Brain microvascular endothelial cell (primary cell): ENCODE data around the gene PDRG1.

ENCODE experiments used
- DNase-seq: peaks from one replicate; pipeline ENCODE4 v3.0.0-alpha.2; 2020
- H3K27ac ChIP-seq: fragments of 250-450 bp; sonication (Bioruptor Pico); 2 replicates; pipeline ENCODE4 v1.5.1; 2020; ENCODE audit warnings: mild to moderate bottlenecking, moderate library complexity
- H3K27me3 ChIP-seq: fragments of 250-450 bp; sonication (Bioruptor Pico); replicated peaks from 2 replicates; pipeline ENCODE4 v1.5.1; 2020; ENCODE audit warnings: mild to moderate bottlenecking
- H3K36me3 ChIP-seq: fragments of 250-450 bp; sonication (Bioruptor Pico); replicated peaks from 2 replicates; pipeline ENCODE4 v1.5.1; 2020; ENCODE audit warnings: mild to moderate bottlenecking
- H3K4me3 ChIP-seq: 2 replicates; pipeline ENCODE4 v1.5.1; 2011; ENCODE audit warnings: low read depth, mild to moderate bottlenecking, control low read depth, low read length, moderate library complexity
- in situ Hi-C: cut with HindIII; loops from 2 replicates; pipeline ENCODE4 v1.10.0; 2017; ENCODE audit warnings: low sequenced_read_pairs, low pct_ligation_motif_present
- TF ChIP-seq, protein P1 (sequence below): IDR thresholded peaks from 2 replicates; pipeline ENCODE4 v1.5.1; 2011; ENCODE audit warnings: low read depth, mild to moderate bottlenecking, moderate library complexity, low read length, control low read depth, inconsistent platforms; ENCODE audit errors: missing control alignments

The PDRG1 gene

GRCh38 chr20:31951203-31951529, 680 bp downstream of the PDRG1 start:
- in situ Hi-C loops = no loop called here
- peaks cover 25% of the 10 kb centered on the region for H3K36me3 ChIP-seq
- TF ChIP-seq, protein P1, sequence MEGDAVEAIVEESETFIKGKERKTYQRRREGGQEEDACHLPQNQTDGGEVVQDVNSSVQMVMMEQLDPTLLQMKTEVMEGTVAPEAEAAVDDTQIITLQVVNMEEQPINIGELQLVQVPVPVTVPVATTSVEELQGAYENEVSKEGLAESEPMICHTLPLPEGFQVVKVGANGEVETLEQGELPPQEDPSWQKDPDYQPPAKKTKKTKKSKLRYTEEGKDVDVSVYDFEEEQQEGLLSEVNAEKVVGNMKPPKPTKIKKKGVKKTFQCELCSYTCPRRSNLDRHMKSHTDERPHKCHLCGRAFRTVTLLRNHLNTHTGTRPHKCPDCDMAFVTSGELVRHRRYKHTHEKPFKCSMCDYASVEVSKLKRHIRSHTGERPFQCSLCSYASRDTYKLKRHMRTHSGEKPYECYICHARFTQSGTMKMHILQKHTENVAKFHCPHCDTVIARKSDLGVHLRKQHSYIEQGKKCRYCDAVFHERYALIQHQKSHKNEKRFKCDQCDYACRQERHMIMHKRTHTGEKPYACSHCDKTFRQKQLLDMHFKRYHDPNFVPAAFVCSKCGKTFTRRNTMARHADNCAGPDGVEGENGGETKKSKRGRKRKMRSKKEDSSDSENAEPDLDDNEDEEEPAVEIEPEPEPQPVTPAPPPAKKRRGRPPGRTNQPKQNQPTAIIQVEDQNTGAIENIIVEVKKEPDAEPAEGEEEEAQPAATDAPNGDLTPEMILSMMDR = no peak
- DNase-seq = no peak
- peak overlapping the region; percentile 54 for H3K27ac ChIP-seq
- H3K4me3 ChIP-seq = peak overlapping the region; percentile 86
- no peaks in the 10 kb centered on the region for H3K27me3 ChIP-seq

GRCh38 chr20:31949877-31950646, 1.8 kb downstream of the PDRG1 start:
- Histone ChIP-seq H3K4me3 (no peak overlapping the region), H3K27me3 (no peaks in the 10 kb centered on the region), H3K36me3 (peaks cover 35% of the 10 kb centered on the region), H3K27ac (no peak overlapping the region)
- TF ChIP-seq, protein P1 = no peak
- in situ Hi-C loops = no loop called here
- DNase-seq = no peak

DNA sequence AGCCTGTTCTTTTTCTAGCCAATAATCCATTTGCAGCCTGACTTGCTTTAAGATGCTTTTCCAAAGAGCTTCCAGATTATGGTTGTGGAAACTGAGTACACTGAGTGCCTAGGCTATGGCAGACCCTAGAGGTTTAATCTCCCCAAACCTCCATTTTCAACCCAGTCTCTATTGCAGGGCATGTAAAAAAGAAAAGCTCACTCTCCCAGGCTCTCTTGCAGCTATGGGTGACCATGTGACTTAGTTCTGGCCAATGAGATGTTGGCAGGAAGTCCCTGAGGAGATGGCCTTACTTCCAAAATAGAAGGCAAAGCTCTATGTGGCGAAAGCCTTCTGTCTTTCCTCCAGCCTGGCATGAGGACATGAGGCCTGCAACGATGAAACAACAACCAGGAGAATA, 3.8 kb downstream of the PDRG1 start:
- in situ Hi-C loops = no loop called here
- Histone ChIP-seq H3K27ac (no peak overlapping the region), H3K36me3 (peaks cover 35% of the 10 kb centered on the region), H3K27me3 (no peaks in the 10 kb centered on the region), H3K4me3 (no peak overlapping the region)
- no peak for DNase-seq
- TF ChIP-seq, protein P1 = no peak

GRCh38 chr20:31945785-31946184, 6.1 kb downstream of the PDRG1 start:
- no peak for DNase-seq
- peaks cover 35% of the 10 kb centered on the region for H3K36me3 ChIP-seq

GRCh38 chr20:31945319-31945718, 6.5 kb downstream of the PDRG1 start:
- in situ Hi-C loops = no loop called here
- DNase-seq = no peak
- no peaks in the 10 kb centered on the region for H3K27me3 ChIP-seq
- TF ChIP-seq, protein P1 = no peak
- H3K27ac ChIP-seq = no peak overlapping the region
- H3K4me3 ChIP-seq = no peak overlapping the region
- peaks cover 35% of the 10 kb centered on the region for H3K36me3 ChIP-seq

More at GRCh38 chr20:31945785-31946184, 6.1 kb downstream of the PDRG1 start:
- no peak overlapping the region for H3K4me3 ChIP-seq
- TF ChIP-seq, protein P1 = no peak
- in situ Hi-C loops = no loop called here
- H3K27ac ChIP-seq = no peak overlapping the region
- H3K27me3 ChIP-seq = no peaks in the 10 kb centered on the region

- in situ Hi-C loops = no loop called here
- Histone ChIP-seq H3K36me3 (peaks cover 24% of the 10 kb centered on the region), H3K27ac (no peak overlapping the region), H3K27me3 (no peaks in the 10 kb centered on the region), H3K4me3 (no peak overlapping the region)
- DNase-seq = no peak
- TF ChIP-seq, protein P1 = no peak
These were observed 8.8 kb downstream of the PDRG1 start for GRCh38 chr20:31943052-31943471.
